ENCODE measurements around the gene LKAAEAR1. TPM values are rescaled to one million over a fixed set of nuclear protein-coding genes. Genes with fewer than 3 reads are reported as not detected.

Gene LKAAEAR1
- total RNA-seq, 3 donors from 2014 or later, result 0.64 TPM; not detected in 2

DNA sequence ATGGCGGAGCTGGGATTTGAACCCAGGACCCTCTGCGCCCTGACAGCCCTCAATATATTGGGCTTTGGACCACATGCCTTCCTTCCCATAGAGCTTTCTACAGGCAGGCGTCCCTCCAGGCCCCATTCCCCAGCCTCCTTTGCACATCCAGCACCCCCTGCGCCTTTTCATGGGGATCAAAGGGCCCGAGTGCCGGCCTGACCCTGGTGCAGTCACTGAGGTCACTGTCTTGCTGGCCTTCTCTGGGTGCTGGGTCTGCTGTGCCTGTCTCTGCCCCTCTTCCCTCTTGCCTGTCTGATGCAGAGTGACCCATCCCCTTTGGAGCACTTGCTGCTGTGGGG, 2.6 kb downstream of the LKAAEAR1 start:
- DNase-seq (ENCODE audit: low spot score in 2 of 2), result no peak
- no peak overlapping the region for H3K27ac ChIP-seq
- H3K36me3 ChIP-seq, result no peaks in the 10 kb centered on the region
- H3K4me1 ChIP-seq, result peaks cover 9 to 13% of the 10 kb centered on the region in 2 donors
- H3K4me3 ChIP-seq, result no peak overlapping the region
- peaks cover 0 to 9% of the 10 kb centered on the region in 2 donors for H3K27me3 ChIP-seq
- intact Hi-C loops (cut with DNase I; ENCODE audit: low total_unique reads), result no loop called here
- no peaks in the 10 kb centered on the region for H3K9me3 ChIP-seq
- no peak for TF ChIP-seq POLR2AphosphoS5 (IDR thresholded peaks at IDR 0.05)
- TF ChIP-seq, protein P1, sequence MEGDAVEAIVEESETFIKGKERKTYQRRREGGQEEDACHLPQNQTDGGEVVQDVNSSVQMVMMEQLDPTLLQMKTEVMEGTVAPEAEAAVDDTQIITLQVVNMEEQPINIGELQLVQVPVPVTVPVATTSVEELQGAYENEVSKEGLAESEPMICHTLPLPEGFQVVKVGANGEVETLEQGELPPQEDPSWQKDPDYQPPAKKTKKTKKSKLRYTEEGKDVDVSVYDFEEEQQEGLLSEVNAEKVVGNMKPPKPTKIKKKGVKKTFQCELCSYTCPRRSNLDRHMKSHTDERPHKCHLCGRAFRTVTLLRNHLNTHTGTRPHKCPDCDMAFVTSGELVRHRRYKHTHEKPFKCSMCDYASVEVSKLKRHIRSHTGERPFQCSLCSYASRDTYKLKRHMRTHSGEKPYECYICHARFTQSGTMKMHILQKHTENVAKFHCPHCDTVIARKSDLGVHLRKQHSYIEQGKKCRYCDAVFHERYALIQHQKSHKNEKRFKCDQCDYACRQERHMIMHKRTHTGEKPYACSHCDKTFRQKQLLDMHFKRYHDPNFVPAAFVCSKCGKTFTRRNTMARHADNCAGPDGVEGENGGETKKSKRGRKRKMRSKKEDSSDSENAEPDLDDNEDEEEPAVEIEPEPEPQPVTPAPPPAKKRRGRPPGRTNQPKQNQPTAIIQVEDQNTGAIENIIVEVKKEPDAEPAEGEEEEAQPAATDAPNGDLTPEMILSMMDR (IDR thresholded peaks at IDR 0.05), result no peak
- no peak for TF ChIP-seq POLR2A (IDR thresholded peaks at IDR 0.05)

DNA sequence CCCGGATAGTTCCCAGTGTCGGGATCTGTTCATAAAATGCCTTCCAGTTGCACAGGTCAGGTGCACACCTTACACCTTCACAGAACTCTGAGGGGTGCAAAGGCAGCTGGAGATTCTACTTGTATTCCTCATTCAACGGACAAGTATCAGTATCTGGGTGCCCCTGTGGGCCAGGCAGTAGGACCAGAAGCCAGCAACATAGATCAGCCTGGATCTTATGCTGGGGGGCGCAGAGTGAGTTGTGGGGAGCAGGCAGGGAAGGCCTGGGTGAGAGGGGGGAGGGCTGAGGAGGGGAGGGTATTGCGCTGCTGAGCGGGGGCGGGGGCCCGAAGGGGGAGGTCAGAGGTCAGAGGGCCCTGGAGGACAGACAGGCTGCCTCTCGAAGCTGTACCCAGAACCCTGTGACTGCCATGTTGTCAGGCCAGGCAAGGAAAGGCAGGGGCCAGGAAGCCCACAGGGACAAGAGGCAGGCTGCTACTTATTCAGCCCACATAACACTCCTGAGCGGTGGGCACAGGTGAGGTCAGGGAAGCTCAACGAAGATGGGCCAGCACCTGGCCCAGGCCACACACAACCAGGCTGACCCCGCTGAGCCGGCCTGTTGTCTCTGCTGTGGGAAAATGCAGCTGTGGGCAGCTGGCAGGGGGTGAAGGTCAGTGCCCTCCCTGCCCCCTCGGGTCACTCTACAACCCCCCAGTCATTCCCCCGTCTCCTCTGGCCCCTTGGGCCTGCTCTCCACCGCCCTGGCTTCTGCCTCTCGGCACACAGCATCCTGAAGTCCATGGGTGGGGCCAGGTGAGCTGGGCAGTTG, 3.2 kb downstream of the LKAAEAR1 start:
- TF ChIP-seq, protein P1 (IDR thresholded peaks at IDR 0.05), result no peak
- TF ChIP-seq POLR2AphosphoS5 (IDR thresholded peaks at IDR 0.05), result no peak
- no peak for DNase-seq (ENCODE audit: low spot score in 2 of 2)
- Histone ChIP-seq H3K4me1 (peaks cover 9 to 13% of the 10 kb centered on the region in 2 donors), H3K36me3 (no peaks in the 10 kb centered on the region), H3K9me3 (no peaks in the 10 kb centered on the region), H3K27ac (peak overlapping the region in 1 of 2 donors; percentile 77), H3K27me3 (peaks cover 0 to 9% of the 10 kb centered on the region in 2 donors), H3K4me3 (peak overlapping the region; percentile 60 to 78 (median 72))
- intact Hi-C loops (cut with DNase I; ENCODE audit: low total_unique reads), result no loop called here

DNA sequence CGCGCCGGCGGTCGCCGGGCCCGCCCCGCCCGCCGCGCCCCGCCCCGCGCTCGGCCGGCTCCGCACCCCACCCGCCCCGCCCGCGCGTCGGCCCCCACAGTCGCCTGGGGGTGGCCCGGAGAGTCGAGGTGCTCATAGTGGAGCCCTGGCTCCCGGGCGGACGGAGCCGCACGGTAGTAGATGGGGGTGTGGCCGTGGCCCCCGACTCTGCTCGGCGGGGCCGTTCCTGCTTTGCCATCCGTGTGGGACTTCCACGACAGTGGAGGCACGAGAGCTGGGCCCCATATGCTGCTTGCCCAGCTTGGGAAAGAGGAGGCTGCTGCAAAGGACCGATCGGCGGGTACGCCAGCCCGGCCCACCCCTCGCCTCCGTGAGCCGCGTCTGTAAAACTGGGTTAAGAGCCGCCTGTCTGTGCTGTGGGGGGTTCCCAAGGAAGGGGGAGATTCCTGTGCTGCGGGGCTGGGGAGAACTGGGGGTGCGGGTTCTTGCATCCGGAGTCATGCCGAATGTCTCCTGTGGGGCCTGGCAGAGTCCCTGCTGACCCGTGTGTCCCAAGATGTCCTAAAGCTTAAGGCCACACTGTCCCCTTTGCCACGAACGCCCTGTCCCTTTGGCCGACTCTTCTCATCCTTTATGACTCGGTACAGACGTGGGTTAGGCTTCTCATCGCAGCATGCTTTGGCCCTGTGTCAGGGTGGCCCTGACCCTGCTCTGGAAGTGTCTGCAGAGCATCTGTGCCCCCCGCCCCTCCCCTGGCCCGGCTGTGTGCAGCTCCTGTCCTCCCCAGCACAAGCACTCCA, 4.0 kb downstream of the LKAAEAR1 start, which contains the start of gene OPRL1:
Gene OPRL1, plus strand, starts transcription at position 70 of the 800 bp plus-strand sequence. CDS start 12,639 bp downstream, outside the sequence.
- H3K4me1 ChIP-seq, result peaks cover 9 to 13% of the 10 kb centered on the region in 2 donors
- H3K36me3 ChIP-seq, result no peaks in the 10 kb centered on the region
- H3K27me3 ChIP-seq, result peaks cover 0 to 8% of the 10 kb centered on the region in 2 donors
- H3K27ac ChIP-seq, result peak within 1 kb of the TSS; percentile 74 to 77
- TF ChIP-seq POLR2AphosphoS5 (IDR thresholded peaks at IDR 0.05) (no peak), POLR2A (IDR thresholded peaks at IDR 0.05) (no peak)
- TF ChIP-seq, protein P1 (IDR thresholded peaks at IDR 0.05), result no peak
- H3K4me3 ChIP-seq, result peak within 1 kb of the TSS; percentile 60 to 78 (median 72)
- H3K9me3 ChIP-seq, result no peaks in the 10 kb centered on the region
- DNase-seq (ENCODE audit: low spot score in 2 of 2), result no peak
- intact Hi-C loops (cut with DNase I; ENCODE audit: low total_unique reads), result no loop called here

DNA sequence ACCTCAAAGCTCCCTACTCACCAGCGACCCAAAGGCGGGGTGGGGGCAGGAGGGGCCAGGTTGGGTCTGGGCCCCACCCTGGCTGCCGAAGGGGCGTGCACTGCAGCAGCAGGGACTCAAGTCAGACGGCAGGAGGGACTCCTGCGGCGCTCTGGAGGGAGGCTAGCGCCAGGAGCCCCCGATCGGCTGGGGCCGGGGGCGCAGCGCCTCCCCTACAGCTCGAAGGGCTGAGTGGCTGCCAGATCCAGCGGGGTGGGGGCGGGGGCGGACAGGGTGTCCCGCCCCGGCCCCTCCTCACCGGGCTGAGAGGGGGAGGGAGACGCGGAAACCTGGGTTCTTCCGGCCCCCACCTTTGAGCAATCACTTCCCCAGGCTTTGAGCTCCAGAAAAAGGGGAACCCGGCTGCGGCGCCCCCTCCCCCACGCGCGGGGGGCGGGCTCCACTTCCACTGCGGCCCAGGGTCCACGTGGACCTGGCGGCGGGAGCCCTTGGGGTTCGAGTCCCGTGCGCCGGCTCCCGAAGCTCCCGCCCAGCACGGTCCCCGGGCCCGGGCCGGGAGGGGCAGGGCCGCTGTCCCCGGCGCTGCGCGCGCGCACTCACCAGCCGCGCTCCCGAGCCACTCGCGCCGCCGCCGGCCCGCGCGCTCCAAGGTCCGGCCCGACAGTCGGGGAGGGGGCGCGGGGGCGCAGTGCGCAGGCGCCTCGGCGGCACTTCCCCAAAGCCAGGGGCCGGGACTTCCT, 4.8 kb downstream of the LKAAEAR1 start, which contains the start of gene RGS19:
Gene RGS19, minus strand, starts transcription at position 246 of the 740 bp plus-strand sequence. CDS start 2,632 bp downstream, outside the sequence.
- Histone ChIP-seq H3K36me3 (no peaks in the 10 kb centered on the region), H3K4me3 (peak within 1 kb of the TSS; percentile 60 to 78 (median 72)), H3K27ac (peak within 1 kb of the TSS; percentile 74 to 77), H3K27me3 (peaks cover 0 to under 1% of the 10 kb centered on the region in 2 donors), H3K4me1 (peaks cover 9 to 13% of the 10 kb centered on the region in 2 donors), H3K9me3 (no peaks in the 10 kb centered on the region)
- intact Hi-C loops (cut with DNase I; ENCODE audit: low total_unique reads), result no loop called here
- no peak for TF ChIP-seq POLR2AphosphoS5 (IDR thresholded peaks at IDR 0.05)
- no peak for TF ChIP-seq POLR2A (IDR thresholded peaks at IDR 0.05)
- TF ChIP-seq, protein P1 (IDR thresholded peaks at IDR 0.05), result no peak
- peak in 1 of 2 donors; percentile 45 for DNase-seq (ENCODE audit: low spot score in 2 of 2)

All from breast epithelium (tissue), 4 donors.